Spleen (tissue), 13 donors: Measurements from ENCODE around the gene GTPBP8. TPM values are rescaled to one million over a fixed set of nuclear protein-coding genes. Genes with fewer than 3 reads are reported as not detected.

Experiments
- DNase-seq: peaks from one replicate; pipeline ENCODE4 v3.0.0-alpha.2; 2020
- H3K27ac ChIP-seq, 8 donors: fragments of 200-600 bp; sonication (generic) in 7 of 8; 1 replicate in 4 of 8; 2 replicates in 4 of 8; pipeline versions ENCODE4 v1.5.0 to v1.8.0; 2016 to 2021; ENCODE audit warnings: inconsistent platforms in 4 of 8, mild to moderate bottlenecking in 4 of 8, moderate library complexity in 1 of 8
- H3K27me3 ChIP-seq, 7 donors: fragments of 200-600 bp; sonication (generic) in 6 of 7; replicated peaks in 1 of 7; 1 replicate in 4 of 7; 2 replicates in 3 of 7; pipeline versions ENCODE4 v1.5.0 to v1.8.0; 2016 to 2021; ENCODE audit warnings: inconsistent platforms in 3 of 7, mild to moderate bottlenecking in 1 of 7
- H3K36me3 ChIP-seq, 6 donors: fragments of 200-600 bp; sonication (generic) in 5 of 6; 1 replicate in 4 of 6; 2 replicates in 2 of 6; pipeline versions ENCODE4 v1.5.0 to v1.8.0; 2016 to 2021; ENCODE audit warnings: inconsistent platforms in 2 of 6
- H3K4me1 ChIP-seq, 6 donors: fragments of 200-600 bp; sonication (generic) in 5 of 6; 1 replicate in 3 of 6; 2 replicates in 3 of 6; pipeline versions ENCODE4 v1.5.0 to v1.8.0; 2016 to 2021; ENCODE audit warnings: inconsistent platforms in 3 of 6
- H3K4me3 ChIP-seq, 8 donors: fragments of 200-600 bp; sonication (generic) in 7 of 8; 1 replicate in 4 of 8; 2 replicates in 4 of 8; pipeline versions ENCODE4 v1.5.0 to v1.8.0; 2016 to 2021; ENCODE audit warnings: inconsistent platforms in 4 of 8, mild to moderate bottlenecking in 4 of 8, moderate library complexity in 2 of 8
- H3K9me3 ChIP-seq, 8 donors: fragments of 200-600 bp; sonication (generic) in 7 of 8; 1 replicate in 4 of 8; 2 replicates in 4 of 8; pipeline versions ENCODE4 v1.5.0 to v1.8.0; 2016 to 2021; ENCODE audit warnings: inconsistent platforms in 4 of 8
- POLR2A ChIP-seq, 3 donors: fragments of 450-650 bp; IDR thresholded peaks; one replicate each; pipeline ENCODE4 v1.5.1; 2017; ENCODE audit warnings: antibody characterized with exemption in 3 of 3, mild to moderate bottlenecking in 1 of 3
- POLR2AphosphoS5 ChIP-seq, 3 donors: sonication (generic); formaldehyde crosslinking; IDR thresholded peaks; one replicate each; pipeline ENCODE4 v1.5.1; 2017; ENCODE audit warnings: antibody characterized with exemption in 3 of 3
- WGBS, 5 donors: extraction: QIAGEN DNeasy Blood & Tissue Kit in 3 of 5; methylation state at CpG; one replicate each; pipeline versions ENCODE4 v1.1.5 to v1.1.7; 2013 to 2018; 5-methylcytosine and 5-hydroxymethylcytosine counted together
- intact Hi-C: fragments of 100-400 bp; cut with DNase I; formaldehyde crosslinking; loops from one replicate; pipeline ENCODE4 v1.15.0; 2023; ENCODE audit warnings: low total_unique reads
- long read RNA-seq, 2 donors: transcript quantifications; one replicate each; lab custom pipeline, GENCODE V29; 2026
- polyA plus RNA-seq, 3 donors: library from polyadenylated mRNA; stranded (reverse); fragments of 200-250 nt; gene quantifications; one replicate each; pipeline ENCODE4 v1.2.1, GENCODE V29; 2013
- total RNA-seq, 7 donors: library from RNA; depleted of rRNA in 3 of 7; stranded (reverse); fragments of >200 nt in 3 of 7; fragmentation: NEBNext Ultra II Directional in 4 of 7; extraction: Animal tissue kit (Norgen Biotek cat#: 25700) in 4 of 7; gene quantifications; one replicate each; pipeline versions ENCODE4 v1.1.0 to v1.2.1, GENCODE V29; 2016 to 2021
- TF ChIP-seq, protein P1 (sequence below), 11 experiments: fragments of 200-600 bp in 7 of 11; fragments of 450-650 bp in 4 of 11; sonication (generic) in 4 of 11; IDR thresholded peaks in 8 of 11; conservative IDR thresholded peaks in 3 of 11; 1 replicate in 7 of 11; 2 replicates in 4 of 11; pipeline versions ENCODE4 v1.4.0 to v1.8.0; 2016 to 2021; ENCODE audit warnings: antibody characterized with exemption in 11 of 11, inconsistent platforms in 4 of 11, mild to moderate bottlenecking in 1 of 11
- donor health status: healthy with polysubstance abuse.
- donor health status: DM: no; HTN: no; CAD: no; lungs with moderate emphysema.
- donor health status: DM: no; HTN: no; CAD: no.
- donor health status: Bipolar disorder and iron deficiency.
- donor health status: healthy.
- donor health status: DM: no; HTN: no; CAD: no.
- donor health status: DM: yes; HTN: yes; CAD: no.

The GTPBP8 gene
- total RNA-seq: 10 to 100 TPM; 12.2 to 27.9 (median 14.8) TPM
- 1 to 10 TPM; 5.1 to 7.7 (median 7.4) TPM for polyA plus RNA-seq
- long read RNA-seq, donor 1, transcript GTPBP8-203 (6 exons, 1,360 nt): major isoform, 13 of 20 reads
- long read RNA-seq, donor 1, partial matches to known transcripts: 7 of 20 reads
- long read RNA-seq, donor 1, other reads (novel, unspliced or antisense): 0 of 20 reads
- long read RNA-seq, donor 2, transcript GTPBP8-203 (6 exons, 1,360 nt): major isoform, 5 of 8 reads
- long read RNA-seq, donor 2, partial matches to known transcripts: 0 of 8 reads
- long read RNA-seq, donor 2, other reads (novel, unspliced or antisense): 0 of 8 reads

GRCh38 chr3:112990672-112991602 is at the start of gene GTPBP8:
TSS of gene GTPBP8 (plus strand) at chr3:112990984. CDS start at chr3:112991000, 16 bp downstream.
- no peaks in the 10 kb centered on the region for H3K9me3 ChIP-seq
- H3K36me3 ChIP-seq: peaks cover 0 to 19% (median 0%) of the 10 kb centered on the region in 6 donors
- 1 to 2% (median 2%) methylated on average over 63 to 70 of the region's 70 CpGs for WGBS, 5 donors
- no peaks in the 10 kb centered on the region for H3K27me3 ChIP-seq
- H3K4me1 ChIP-seq: peaks cover 10 to 48% (median 36%) of the 10 kb centered on the region in 6 donors
- TF ChIP-seq POLR2AphosphoS5 (IDR thresholded peaks at IDR 0.05) (peak; percentile 90 to 97 (median 92)), POLR2A (IDR thresholded peaks at IDR 0.05) (peak in 2 of 3 donors; percentile 50 to 92)
- TF ChIP-seq, protein P1, sequence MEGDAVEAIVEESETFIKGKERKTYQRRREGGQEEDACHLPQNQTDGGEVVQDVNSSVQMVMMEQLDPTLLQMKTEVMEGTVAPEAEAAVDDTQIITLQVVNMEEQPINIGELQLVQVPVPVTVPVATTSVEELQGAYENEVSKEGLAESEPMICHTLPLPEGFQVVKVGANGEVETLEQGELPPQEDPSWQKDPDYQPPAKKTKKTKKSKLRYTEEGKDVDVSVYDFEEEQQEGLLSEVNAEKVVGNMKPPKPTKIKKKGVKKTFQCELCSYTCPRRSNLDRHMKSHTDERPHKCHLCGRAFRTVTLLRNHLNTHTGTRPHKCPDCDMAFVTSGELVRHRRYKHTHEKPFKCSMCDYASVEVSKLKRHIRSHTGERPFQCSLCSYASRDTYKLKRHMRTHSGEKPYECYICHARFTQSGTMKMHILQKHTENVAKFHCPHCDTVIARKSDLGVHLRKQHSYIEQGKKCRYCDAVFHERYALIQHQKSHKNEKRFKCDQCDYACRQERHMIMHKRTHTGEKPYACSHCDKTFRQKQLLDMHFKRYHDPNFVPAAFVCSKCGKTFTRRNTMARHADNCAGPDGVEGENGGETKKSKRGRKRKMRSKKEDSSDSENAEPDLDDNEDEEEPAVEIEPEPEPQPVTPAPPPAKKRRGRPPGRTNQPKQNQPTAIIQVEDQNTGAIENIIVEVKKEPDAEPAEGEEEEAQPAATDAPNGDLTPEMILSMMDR (IDR thresholded peaks at IDR 0.05 in 8 of 11, conservative IDR thresholded peaks at IDR 0.05 in 3 of 11): peak in 6 of 11 experiments; percentile 17 to 36 (median 26)
- peak within 1 kb of the TSS; percentile 90 to 99 (median 98) for H3K27ac ChIP-seq
- intact Hi-C loops: no loop called here
- peak within 1 kb of the TSS; percentile 65 to 90 (median 68) for H3K4me3 ChIP-seq
- peak; percentile 98 for DNase-seq

DNA sequence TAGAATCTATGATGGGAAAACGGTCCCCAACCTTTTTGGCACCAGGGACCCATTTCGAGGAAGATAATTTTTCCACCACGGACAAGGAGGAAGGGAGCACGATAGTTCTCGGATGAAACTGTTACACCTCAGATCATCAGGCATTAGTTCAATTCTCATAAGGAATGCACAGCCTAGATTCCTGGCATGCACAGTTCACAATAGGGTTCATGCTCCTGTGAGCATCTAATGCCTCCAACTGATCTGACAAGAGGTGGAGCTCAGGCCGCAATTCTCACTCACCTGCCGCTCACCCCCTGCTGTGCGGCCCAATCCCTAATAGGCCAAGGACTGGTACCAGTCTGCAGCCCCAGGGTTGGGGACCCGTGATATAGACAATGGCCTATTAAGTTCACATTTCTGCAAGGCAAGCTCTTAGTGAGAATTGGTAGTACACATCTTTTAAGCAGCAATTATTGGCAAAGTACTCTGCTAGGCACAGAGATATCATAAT is 42.4 kb upstream of the GTPBP8 start:
- DNase-seq: no peak
- no peak overlapping the region for H3K4me3 ChIP-seq
- no peak overlapping the region for H3K27ac ChIP-seq
- H3K36me3 ChIP-seq: peaks cover 0 to 23% (median 0%) of the 10 kb centered on the region in 6 donors
- no peaks in the 10 kb centered on the region for H3K4me1 ChIP-seq
- no peaks in the 10 kb centered on the region for H3K27me3 ChIP-seq
- peaks cover 0 to 45% (median 17%) of the 10 kb centered on the region in 8 donors for H3K9me3 ChIP-seq
- TF ChIP-seq, protein P1 (IDR thresholded peaks at IDR 0.05 in 8 of 11, conservative IDR thresholded peaks at IDR 0.05 in 3 of 11): no peak
- TF ChIP-seq POLR2A (IDR thresholded peaks at IDR 0.05): no peak
- TF ChIP-seq POLR2AphosphoS5 (IDR thresholded peaks at IDR 0.05): no peak
- intact Hi-C loops: no loop called here
- 88 to 96% (median 93%) methylated on average over 9 of the region's 9 CpGs for WGBS, 5 donors

DNA sequence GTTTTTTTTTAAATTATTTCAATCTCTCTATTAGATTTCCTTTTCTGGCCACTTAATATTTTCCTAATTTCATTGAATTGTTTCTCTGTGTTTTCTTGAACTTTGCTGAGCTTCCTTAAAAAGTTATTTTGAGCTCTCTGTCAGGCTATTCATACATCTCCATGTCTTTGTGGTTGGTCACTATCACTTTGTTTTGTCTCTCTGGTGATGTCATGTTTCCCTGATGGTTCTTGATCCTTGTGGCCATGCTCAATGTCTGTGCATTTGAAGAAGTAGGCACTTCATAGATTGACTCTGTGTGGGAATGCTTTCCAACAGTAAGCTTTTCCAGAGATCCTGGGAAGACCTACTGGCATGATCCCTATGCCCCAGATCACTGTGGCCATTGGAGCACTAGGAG is 34.4 kb upstream of the GTPBP8 start:
- Histone ChIP-seq H3K36me3 (peaks cover 0 to 7% (median 0%) of the 10 kb centered on the region in 6 donors), H3K27ac (no peak overlapping the region), H3K9me3 (peaks cover 0 to 42% (median 16%) of the 10 kb centered on the region in 8 donors), H3K4me1 (peaks cover 0 to 26% (median 18%) of the 10 kb centered on the region in 6 donors), H3K4me3 (no peak overlapping the region), H3K27me3 (no peaks in the 10 kb centered on the region)
- intact Hi-C loops: no loop called here
- no peak for TF ChIP-seq POLR2AphosphoS5 (IDR thresholded peaks at IDR 0.05)
- TF ChIP-seq POLR2A (IDR thresholded peaks at IDR 0.05): no peak
- TF ChIP-seq, protein P1 (IDR thresholded peaks at IDR 0.05 in 8 of 11, conservative IDR thresholded peaks at IDR 0.05 in 3 of 11): no peak
- DNase-seq: no peak
